ENCODE data around the gene PON3. TPM values are rescaled to one million over a fixed set of nuclear protein-coding genes. Genes with fewer than 3 reads are reported as not detected.

The PON3 gene
- total RNA-seq, 1 experiment from 2014 or later = not detected

GRCh38 chr7:95340491-95340890, 55.7 kb downstream of the PON3 start:
- H3K4me1 ChIP-seq (ENCODE audit: insufficient read depth, low read length) = peaks cover 2% of the 10 kb centered on the region; the same call in 1 of the 2 replicates
- no peak for TF ChIP-seq CTCF (conservative IDR thresholded peaks at IDR 0.05; ENCODE audit: low read depth, low read length)
- no peak for TF ChIP-seq EZH2 (IDR thresholded peaks at IDR 0.05; ENCODE audit: low read length, unreplicated experiment)
- TF ChIP-seq EZH2phosphoT487 (IDR thresholded peaks at IDR 0.05; ENCODE audit: borderline replicate concordance, low read length) = no peak
- BruUV-seq (replicated peaks) = no TSS peak
- H2AFZ ChIP-seq (ENCODE audit: low read length) = no peak overlapping the region
- no peak for ATAC-seq
- no peak for DNase-seq
- H3F3A ChIP-seq (ENCODE audit: low read length, unreplicated experiment) = no peaks in the 10 kb centered on the region
- no peaks in the 10 kb centered on the region for H3K9me2 ChIP-seq (replicated peaks; ENCODE audit: low read length)
- no peaks in the 10 kb centered on the region for H3K9me3 ChIP-seq (ENCODE audit: low read length)
- H4K20me1 ChIP-seq (ENCODE audit: low read length) = no peaks in the 10 kb centered on the region
- CTCF ChIA-PET = no interaction called here
- no peaks in the 10 kb centered on the region for H3K36me3 ChIP-seq (ENCODE audit: low read depth, low read length)
- no peaks in the 10 kb centered on the region for H3K79me2 ChIP-seq (ENCODE audit: low read length)
- POLR2A ChIA-PET (ENCODE audit: unreplicated experiment) = no interaction called here
- no peak overlapping the region for H3K9ac ChIP-seq (ENCODE audit: low read length)
- intact Hi-C loops (cut with micrococcal nuclease) = no loop called here
- no peaks in the 10 kb centered on the region for H3K27me3 ChIP-seq (ENCODE audit: low read length)
- no peak overlapping the region for H3K4me2 ChIP-seq (ENCODE audit: low read length)
- no peak overlapping the region for H3K27ac ChIP-seq (ENCODE audit: low read length)
- H3K4me3 ChIP-seq (ENCODE audit: low read length) = no peak overlapping the region

- no peaks in the 10 kb centered on the region for H3F3A ChIP-seq (ENCODE audit: low read length, unreplicated experiment)
- intact Hi-C loops (cut with micrococcal nuclease) = no loop called here
Measured at GRCh38 chr7:95338832-95339231, 57.3 kb downstream of the PON3 start.

More at GRCh38 chr7:95338832-95339231, 57.3 kb downstream of the PON3 start:
- H3K79me2 ChIP-seq (ENCODE audit: low read length) = no peaks in the 10 kb centered on the region
- no TSS peak for BruUV-seq (replicated peaks)
- H3K27ac ChIP-seq (ENCODE audit: low read length) = no peak overlapping the region
- no peak overlapping the region for H2AFZ ChIP-seq (ENCODE audit: low read length)
- H3K9ac ChIP-seq (ENCODE audit: low read length) = no peak overlapping the region
- no peaks in the 10 kb centered on the region for H3K36me3 ChIP-seq (ENCODE audit: low read depth, low read length)
- DNase-seq = no peak
- ChIA-PET CTCF (no interaction called here), POLR2A (ENCODE audit: unreplicated experiment) (no interaction called here)
- no peaks in the 10 kb centered on the region for H3K27me3 ChIP-seq (ENCODE audit: low read length)
- no peaks in the 10 kb centered on the region for H4K20me1 ChIP-seq (ENCODE audit: low read length)
- H3K4me2 ChIP-seq (ENCODE audit: low read length) = no peak overlapping the region
- no peaks in the 10 kb centered on the region for H3K9me2 ChIP-seq (replicated peaks; ENCODE audit: low read length)
- H3K4me1 ChIP-seq (ENCODE audit: insufficient read depth, low read length) = peaks cover 5% of the 10 kb centered on the region; the same call in 1 of the 2 replicates
- no peaks in the 10 kb centered on the region for H3K9me3 ChIP-seq (ENCODE audit: low read length)
- TF ChIP-seq CTCF (conservative IDR thresholded peaks at IDR 0.05; ENCODE audit: low read depth, low read length) (no peak), EZH2phosphoT487 (IDR thresholded peaks at IDR 0.05; ENCODE audit: borderline replicate concordance, low read length) (no peak), EZH2 (IDR thresholded peaks at IDR 0.05; ENCODE audit: low read length, unreplicated experiment) (no peak)
- no peak for ATAC-seq
- no peak overlapping the region for H3K4me3 ChIP-seq (ENCODE audit: low read length)
